ENCODE data around the gene DEUP1.

Gene DEUP1

DNA sequence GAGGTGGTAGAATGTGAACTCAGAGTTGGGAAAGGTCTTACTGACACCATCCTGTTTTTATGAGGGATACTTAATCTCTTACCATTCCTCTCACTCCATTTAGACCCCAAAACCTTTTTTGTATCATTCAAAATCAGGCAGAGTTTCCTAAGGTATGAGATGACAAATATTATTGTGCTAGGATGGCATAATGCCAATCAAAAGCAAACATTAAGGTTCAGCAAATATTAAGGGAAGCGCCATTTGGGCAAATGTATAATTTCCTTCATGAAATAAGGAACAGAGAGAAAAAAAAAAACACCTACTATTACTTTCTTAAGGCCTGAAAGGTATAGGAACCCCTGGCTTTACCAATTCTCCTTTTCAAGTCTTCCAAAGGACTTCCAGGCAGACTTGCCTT is 150.2 kb downstream of the DEUP1 start:
- no peak for ATAC-seq

DNA sequence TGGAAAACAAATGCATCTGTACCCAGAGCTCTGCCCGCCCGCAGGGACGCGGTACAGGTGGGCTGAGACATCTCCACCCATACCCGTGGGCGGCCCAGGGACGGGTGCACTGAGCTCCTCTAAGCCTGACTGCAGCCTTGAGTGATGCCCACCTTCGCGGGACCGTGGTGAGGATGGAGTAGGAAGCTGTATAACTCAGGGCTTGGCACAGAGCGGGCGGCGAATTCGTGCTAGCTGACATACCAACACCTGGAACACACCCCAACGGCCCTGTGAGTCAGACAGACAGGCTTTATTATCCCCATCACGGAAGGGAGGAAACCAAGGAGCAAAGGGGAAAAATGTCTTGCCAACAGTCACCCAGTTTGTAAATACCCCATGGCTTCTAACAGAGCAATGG is 150.7 kb downstream of the DEUP1 start:
- ATAC-seq: no peak

DNA sequence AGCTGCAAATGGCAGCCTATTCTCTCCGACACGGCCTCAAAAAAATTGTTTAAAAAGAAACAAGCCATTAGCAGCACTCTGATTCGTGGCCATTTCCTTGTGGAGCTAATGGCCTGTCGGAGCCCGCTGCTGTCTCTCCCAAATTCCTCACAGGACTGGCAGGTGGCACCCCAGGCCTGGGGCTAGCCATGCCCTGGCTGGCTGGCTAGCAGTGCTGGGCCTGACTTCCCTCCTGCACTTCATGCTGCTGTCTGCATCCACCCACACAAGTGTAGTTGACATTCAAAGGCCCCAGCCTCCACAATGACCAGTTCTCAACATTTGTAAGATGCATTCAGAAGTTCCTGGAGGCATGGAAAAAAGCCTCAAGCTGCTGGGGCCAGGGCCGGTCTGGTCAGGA is 151.2 kb downstream of the DEUP1 start:
- ATAC-seq: no peak

DNA sequence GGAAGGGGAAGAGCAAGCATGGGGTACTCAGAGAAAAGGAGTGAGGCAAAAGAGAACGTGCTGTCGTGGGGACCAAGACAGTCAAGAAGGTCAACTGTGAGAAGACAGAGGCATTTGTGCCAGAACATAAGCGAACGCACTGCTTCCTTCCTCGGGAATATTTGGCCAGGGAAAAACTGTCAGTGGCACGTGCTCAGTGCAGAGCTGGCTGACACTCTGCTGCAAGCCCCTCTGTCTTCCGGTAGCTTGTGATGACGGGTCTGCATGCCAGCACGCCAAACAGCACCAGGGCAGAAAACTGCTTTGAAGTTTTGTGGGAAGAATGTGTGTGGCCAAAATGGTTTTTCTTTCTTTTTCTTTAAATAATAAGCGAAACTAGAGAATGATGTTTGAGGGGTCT is 152.0 kb downstream of the DEUP1 start:
- ATAC-seq: no peak

DNA sequence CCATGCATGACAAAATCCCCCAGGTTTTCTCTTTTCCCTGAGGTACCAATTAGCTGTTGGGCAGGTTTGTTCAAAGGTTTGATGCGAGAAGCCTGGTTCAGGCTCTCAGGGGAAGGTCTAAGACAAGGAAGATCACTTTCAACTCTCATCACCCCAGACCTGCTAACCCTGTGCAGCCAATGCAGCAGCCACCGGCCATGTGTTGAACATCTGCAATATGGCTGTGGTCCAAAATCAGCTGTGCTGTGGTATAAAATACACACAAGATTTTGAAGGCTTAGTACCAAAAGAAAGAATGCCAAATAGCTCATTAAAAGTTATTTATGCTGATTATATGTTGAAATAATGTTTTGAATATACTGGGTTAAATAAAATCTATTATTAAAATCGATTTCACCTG is 154.2 kb downstream of the DEUP1 start:
- ATAC-seq: no peak

DNA sequence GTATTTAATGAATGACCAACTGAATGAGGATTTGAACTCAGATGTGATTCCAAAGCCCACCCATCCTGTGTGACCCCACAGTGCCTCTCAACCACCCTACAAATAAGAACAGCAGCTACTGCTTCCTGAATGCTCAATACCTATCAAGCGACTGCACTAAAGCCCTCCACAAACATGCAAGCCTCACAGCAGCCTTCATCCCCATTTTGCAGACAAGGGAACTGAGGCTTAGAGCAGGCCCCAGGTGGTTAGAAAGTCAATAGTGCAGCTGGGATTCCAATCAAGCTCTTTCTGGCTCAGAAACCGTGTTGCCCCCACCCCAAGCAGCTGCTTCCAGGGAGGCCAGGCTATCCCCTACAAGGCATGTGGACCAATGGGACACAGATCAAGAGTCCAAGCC is 155.4 kb downstream of the DEUP1 start:
- no peak for ATAC-seq

DNA sequence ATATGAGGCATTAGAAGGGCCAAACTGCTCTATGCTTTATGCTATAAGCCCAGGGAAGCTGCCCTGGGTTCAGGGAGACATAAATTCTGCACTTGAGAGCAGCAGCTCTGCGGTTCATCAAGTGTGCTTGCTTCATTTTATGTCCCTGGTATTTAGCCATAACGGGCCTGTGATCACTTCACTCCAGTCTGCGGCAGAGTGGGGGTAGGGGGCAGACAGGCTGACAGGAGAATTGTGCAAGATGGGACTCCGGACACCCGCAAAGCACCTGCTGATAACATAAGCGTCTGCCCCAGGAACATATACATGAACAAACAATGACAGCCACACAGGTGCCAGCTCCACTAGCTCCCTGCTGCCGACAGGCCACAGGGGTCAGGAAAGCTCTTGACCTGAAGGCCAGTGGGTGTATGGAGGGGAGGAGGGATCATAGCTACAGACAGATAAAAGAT is 156.5 kb downstream of the DEUP1 start:
- no peak for ATAC-seq

Data from activated CD4-positive, CD25-positive, alpha-beta regulatory T cell treated with anti-CD3 and anti-CD28 coated beads, Interleukin-2, amount 50 U/mL, for 24 hours (primary cell).